HG02884 (cell line): ENCODE results near the gene SYT13.

ENCODE experiments used
- ATAC-seq: cut with Tn5 transposase; IDR thresholded peaks from one replicate; pipeline ENCODE4 v1.9.1; 2021; ENCODE audit warnings: mild to moderate bottlenecking, moderate library complexity; ENCODE audit not compliant: unreplicated experiment

The SYT13 gene

GRCh38 chr11:45313171-45313865 is 27.2 kb upstream of the SYT13 start:
- ATAC-seq, result no peak

GRCh38 chr11:45305874-45306623 is 19.9 kb upstream of the SYT13 start:
- no peak for ATAC-seq

DNA sequence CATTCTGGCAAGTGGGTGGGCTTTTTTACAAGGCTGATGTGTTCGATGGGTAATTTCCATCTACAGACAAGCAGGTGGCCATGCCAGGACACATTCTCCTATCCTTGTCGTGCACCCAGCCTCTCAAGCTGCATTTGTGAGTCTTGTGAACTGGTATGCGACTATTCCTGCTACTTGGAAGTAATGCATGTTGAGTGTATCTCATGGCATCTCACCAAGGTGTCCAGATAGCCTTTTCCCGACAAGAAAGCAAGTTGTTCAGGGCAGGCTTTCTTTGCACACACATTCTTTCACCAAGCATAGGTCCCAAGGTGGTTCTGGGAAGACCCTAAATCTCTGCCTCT is 18.8 kb upstream of the SYT13 start:
- no peak for ATAC-seq

DNA sequence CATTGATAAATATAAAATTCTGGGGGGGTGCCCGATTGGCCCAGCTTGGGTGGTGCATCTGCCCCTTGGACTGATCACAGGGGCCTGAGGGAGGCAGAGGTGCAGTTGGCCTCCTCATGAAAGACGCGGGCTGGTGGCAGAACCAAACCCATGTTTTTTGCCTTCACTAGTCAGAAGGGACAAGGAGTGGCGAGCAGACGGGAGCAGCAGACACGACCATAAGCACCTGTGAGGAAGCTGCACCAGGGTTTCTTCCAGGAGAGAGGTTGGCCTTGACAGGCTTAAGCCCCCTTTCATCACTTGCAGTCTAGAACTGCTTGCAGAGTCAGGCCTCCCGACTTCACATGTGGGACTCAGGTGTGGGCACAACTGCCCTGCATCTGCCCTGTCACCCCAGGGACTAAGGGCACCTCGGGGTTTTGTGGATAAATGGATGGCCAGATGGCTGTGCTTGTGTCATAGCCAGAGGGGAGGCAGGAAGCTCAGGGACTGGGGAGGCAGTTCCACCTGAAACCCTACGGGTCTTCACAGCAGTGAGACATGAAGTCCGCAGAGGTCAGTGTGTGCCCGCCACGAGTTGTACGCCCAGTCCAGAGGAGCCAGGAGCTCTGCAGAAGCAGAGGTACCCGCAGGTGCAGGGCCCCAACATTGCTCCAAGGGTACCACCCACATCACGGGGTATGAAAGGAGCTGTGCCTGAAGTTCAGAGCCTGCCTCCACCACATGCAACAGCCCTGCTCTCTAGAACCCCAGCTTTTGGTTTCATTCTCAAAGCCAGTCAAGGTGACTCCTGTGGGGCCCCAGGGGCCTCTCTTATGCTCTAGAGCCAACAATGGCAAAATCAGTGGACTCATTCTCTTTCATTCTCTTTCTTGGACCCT is 18.2 kb upstream of the SYT13 start:
- ATAC-seq, result no peak

DNA sequence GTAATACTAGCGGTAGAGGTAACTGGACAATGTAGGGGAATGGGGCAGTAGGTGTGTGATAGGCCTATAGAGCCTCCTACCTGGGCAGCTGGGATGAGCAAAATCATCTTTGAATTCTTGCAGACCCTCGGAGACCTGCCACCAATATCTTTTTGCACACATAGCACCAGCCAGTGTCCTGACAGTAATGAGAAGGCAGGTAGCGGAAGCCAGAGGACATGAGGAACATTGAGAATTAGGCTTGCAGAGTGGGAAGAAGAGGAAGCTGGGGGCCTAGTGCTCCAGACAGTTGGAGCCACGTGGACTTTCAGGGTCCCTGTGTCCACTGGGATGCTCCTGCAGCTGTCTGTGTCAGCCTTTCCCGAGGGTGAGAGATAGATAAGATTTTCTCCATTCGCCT is 17.2 kb upstream of the SYT13 start:
- ATAC-seq, result no peak

DNA sequence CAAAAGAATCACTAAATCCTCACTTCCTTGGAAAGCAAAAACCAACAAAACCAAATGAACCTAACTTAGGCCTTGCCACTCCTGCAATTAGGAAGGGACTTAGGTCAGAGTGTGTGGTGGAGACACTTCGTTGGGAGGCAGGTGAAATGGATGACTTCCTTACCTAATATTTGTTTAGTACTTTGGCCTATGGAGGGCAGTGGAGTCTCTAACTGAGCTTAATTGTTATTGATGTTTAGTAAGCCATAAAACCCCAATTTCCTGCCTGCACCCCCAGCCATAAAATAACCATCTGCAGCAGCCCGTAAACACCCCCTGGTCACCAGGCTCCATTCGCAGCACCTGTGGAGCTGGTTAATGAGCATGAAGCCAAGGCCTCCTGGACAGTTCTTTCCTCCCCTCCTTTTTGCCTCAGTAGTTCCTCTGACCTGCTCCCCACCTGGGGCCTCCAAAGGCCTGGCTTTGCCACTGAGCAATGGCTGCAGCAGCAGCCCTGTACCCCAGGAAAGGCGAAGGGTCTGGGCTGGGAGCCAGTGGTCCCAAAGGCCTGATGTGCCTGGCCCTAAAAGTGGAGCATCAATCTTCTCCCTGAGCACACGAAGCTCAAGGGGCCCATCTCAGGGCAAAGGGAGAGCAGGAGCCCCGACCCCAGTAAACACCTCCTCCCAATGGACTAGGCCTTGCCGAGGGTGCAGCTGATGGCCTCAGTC is 15.6 kb upstream of the SYT13 start:
- no peak for ATAC-seq

DNA sequence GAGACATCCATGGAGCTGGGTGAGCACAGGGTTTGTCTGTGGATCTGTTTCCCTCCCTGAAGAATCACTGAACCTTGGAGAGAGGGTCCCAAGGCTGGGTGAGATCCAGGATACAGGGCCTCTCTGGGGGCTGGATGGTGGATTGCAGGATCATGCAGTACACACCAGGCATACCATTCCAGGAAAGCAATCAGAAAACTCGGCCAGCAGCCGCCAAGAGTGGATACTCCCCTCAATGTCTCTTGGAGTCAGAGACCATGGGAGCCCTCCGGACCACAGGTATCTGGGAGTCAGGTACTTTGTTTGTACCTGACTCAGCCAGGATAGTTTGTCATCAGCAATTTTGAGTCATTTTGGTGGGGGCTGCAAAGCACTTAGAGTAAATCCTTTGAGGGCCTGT is 14.6 kb upstream of the SYT13 start:
- ATAC-seq, result no peak

DNA sequence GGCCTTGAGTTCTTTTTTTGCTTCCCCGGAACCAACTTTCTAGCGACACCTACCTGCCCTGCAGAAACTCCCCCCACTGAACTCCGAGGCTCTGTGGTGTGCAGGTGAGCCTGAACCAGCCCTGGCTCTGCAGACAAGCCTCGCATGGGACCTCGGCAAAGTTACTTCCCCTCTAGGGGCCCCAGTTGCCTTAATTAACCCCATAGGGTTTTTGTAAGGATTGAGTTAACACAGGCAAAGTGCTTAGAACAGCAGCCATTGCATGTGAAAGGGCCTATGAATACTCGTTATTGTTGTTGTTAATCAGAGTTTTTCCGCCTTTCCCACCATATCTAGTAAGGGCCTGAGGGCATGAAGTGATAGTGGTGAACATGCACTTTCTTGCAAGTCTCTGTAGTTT is 12.6 kb upstream of the SYT13 start:
- no peak for ATAC-seq

DNA sequence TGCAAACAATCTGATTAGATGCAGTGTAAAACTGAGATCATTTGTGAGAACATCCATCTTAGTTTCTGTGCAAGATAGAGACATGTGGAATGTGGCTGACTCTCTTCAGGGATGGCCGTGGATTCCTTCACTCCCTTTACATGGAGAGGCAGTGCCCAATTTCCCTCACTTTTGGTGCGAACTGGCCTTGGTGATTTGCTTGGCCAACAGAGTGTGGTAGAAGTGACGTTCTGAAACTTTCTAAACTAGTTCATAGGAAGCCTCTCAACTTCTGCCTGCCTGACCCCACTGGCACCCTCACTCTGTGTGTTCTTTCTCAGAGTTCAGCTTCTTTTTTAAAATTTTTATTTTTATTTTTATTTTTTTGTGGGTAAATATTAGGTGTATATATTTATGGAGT is 9.9 kb upstream of the SYT13 start:
- ATAC-seq, result no peak

GRCh38 chr11:45294499-45294898 is 8.4 kb upstream of the SYT13 start:
- ATAC-seq, result no peak

- ATAC-seq, result peak; percentile 60
These were observed 7.5 kb upstream of the SYT13 start for GRCh38 chr11:45293566-45294192.

GRCh38 chr11:45290586-45290985 is 4.4 kb upstream of the SYT13 start:
- no peak for ATAC-seq

DNA sequence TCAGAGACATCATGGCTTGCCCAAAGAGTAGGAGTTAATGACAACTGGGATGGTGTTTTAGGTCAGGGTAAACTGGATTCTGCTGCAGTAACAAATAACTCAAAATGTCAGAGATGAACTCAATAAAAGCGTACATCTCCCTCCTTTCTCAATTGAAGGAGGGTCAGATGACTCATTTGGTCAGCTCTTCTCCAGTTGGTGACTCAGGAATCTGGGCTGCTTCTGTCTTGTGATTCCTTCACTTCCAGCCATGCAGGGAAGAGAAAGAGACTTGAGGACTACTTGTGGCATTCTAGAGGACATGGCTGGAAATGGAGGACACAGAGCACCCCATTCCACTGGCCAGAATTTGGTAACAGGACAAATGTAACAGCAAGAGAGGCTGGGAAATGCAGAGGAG is 3.2 kb upstream of the SYT13 start:
- no peak for ATAC-seq

DNA sequence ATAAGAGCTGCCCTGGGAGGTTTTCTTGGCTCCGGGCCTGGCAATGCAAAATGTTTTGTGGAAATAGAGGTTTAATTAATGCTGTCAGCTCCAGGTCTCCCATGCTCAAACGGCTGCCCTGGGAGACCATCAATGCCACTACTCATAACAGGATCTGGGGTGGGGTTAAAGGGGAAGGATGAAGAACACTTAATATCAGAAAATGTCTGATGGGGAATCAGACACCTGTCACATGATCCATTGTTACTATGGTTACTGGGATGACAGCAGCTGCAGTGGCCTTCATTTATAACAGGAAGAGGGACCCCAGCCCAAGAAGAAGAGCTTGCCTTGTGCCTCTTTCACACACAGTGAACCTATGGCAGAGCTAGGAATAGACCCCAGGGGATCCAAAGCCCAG is 2.2 kb upstream of the SYT13 start:
- ATAC-seq, result no peak

DNA sequence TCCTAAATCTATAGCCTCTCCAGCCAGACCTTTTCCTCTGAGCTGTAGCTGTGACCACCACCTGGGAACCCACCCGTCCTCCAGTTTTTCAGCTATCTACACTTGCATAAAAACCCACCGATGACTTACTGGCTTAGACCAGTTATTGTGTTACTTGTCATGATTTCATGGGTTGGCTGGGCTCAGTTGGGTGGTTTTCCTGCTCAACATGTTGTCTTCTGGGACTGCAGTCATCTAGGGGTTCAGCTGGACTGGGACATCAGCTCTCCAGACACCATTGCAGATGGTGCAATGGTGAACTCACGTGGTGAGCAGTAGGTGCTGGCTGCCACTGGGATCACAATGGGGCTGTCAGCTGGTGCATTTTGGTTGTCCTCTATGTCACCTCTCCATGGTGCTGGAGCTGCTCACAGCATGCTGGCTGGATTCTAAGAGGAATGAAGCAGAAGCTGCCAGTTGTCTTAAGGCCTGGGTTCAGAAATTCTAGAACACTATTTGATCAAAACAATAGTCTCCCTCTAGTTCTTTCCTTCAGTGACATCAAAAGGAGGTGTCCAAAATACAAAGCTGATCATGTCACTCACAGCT is 1.3 kb upstream of the SYT13 start:
- ATAC-seq, result no peak

GRCh38 chr11:45285250-45285828 is 802 bp downstream of the SYT13 start:
- ATAC-seq, result no peak

GRCh38 chr11:45282081-45282480 is 4.1 kb downstream of the SYT13 start:
- ATAC-seq, result no peak

DNA sequence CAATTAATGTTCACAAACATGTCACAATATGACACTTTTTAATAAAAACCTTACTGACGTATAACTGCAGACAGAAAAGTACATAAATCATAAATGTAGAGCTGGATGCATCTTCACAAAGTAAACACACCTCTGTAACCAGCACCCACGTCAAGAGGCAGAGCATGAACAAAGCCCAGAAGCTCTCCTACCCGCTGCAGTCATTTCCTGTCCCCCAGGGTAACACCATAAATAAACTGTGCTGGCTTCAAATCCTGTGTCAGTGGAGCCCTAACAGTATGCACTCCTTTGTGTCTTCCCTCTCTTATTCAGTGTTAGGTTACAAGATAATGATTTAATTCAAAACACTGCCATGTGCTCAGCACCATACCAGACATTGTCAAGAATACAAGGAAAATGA is 5.7 kb downstream of the SYT13 start:
- no peak for ATAC-seq

- ATAC-seq, result no peak
These were observed 6.5 kb downstream of the SYT13 start for GRCh38 chr11:45279645-45280044.

- ATAC-seq, result no peak
These were observed 7.4 kb downstream of the SYT13 start for GRCh38 chr11:45278714-45279113.
